DMS53 treated with DMSO at 0.1 percent for 48 hours (cell line): ENCODE measurements around the gene INMT.
A peak's percentile ranks its signal among the peaks of the same experiment; 100 is the strongest.

Source experiments
- DNase-seq: peaks from one replicate; lab custom pipeline; 2025; ENCODE audit not compliant: unreplicated experiment; lab: John Stamatoyannopoulos, UW

Gene INMT

DNA sequence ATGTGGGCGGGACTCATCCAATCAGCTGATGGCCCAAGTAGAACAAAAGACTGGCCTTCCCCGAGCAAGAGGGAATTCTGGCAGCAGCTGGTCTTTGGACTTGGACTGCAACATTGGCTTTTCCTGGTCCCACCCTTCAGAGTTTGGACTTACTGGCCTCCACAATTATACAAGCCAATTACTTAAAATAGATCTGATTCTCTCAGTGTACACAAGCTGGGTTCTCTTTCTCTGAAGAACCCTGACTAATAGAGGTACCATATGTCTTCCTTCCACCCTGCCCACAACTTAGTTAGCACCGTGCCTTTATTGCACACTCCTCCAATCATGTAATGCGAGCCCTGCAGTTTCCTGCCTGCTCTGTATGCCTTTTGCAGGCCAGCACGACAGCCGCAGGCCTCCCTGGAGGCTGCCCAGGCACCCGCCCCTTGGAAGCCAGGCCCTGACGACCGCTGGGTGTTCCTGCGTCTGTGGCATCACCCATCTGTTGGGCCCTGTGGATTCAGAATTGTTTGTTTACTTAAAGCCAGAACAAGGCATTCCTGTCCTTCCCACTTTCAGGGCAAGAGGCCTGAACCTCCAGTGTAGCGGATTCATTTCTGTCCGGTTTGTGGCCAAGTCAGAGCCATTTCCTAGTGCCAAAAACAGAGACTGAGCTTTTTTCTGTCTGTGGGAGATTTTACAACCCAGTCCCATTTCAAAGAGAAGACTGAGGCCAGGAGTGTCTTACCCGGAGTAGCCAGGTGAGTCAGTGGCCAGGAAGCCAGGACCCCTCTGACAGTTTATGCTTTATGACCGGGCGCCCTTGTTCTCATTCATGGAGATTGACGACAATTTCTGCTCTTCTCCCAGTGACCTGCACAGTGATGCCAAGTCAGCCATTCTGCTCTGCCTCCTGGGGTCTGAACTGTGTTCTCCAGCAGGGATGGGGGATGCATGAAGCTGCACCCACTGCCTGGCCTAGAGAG, 968 bp upstream of the INMT start:
- DNase-seq = no peak

DNA sequence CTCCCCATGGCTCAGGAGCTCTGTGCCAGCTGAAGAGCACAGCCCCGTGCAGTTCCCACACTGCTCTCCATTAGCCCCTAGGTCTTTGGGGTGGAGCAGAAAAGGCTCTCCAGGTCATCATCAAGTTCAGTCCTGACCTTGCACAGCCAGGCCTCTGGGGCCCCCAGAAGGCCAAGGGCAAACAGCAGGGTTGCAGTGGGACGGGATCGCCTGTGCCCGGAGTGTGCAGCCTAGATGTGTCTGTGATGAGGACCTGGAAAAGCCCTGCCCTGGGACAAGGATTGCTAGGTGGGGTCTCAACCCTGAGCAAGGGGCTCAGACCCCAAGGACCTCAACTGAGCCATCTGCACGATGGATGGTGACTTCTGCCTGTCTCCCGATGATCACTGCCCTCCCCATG, 549 bp downstream of the INMT start:
- DNase-seq = no peak

DNA sequence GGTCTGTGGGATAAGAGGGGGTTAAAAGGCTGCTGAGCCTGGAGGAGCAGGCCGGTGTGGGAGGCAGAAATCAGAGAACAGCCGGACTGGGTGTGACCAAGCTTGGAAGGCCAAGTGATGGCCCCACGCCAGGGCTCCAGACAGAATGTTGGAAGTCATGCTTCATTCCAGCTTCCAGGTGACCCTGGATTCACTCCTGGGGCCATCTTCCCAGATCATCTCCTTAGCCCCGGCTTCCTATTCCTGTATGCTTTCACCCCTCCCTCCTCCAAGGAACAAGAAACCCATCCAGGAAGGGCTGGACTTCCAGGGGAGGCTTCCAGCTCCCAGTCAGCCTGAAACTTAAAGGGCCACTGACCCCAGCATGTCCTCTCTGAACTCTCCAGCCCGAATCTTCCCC, 1.0 kb downstream of the INMT start:
- DNase-seq = no peak

DNA sequence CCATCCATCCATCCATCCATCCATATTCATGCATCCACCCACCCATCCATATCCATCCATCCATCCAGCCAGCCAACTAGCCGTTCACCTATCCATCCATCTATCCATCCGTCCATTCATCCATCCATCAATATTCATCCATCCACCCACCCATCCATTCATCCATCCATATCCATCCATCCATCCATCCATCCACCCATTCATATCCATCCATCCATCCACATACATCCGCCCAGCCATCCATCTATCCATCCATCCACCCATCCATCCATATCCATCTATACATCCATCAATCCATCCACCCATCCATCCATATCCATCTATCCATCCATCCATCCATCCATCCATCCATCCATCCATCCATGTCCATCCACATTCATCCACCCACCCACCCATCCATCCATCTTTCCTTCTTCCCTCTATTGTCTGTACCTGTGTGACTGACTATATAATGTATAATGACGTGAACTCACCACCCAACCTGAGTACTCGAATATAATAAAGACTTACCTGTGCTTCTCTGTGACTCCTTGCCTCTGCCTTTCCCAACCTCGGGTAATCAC, 2.5 kb downstream of the INMT start:
- no peak for DNase-seq

DNA sequence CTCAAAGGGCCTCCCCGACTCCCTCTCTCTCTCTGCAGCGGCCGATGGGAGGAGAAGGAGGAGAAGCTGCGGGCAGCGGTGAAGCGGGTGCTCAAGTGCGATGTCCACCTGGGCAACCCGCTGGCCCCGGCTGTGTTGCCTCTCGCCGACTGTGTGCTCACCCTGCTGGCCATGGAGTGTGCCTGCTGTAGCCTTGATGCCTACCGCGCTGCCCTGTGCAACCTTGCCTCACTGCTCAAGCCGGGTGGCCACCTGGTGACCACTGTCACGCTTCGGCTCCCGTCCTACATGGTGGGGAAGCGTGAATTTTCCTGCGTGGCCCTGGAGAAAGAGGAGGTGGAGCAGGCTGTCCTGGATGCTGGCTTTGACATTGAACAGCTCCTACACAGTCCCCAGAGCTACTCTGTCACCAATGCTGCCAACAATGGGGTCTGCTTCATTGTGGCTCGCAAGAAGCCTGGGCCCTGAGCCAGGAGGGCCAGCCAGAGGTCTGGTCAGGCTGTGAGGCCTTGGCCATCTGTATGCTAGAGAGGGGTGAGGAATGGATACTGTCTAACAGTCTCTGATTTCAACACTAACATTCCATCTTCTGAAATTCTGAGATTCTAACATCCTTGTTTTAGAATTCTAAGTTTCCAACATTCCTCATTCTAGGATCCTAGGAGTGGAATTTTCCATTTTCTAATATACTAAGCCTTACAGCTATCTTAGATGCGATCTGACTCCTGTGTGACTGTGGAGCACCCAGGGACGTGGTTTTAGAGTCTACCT, 3.6 kb downstream of the INMT start:
- no peak for DNase-seq

DNA sequence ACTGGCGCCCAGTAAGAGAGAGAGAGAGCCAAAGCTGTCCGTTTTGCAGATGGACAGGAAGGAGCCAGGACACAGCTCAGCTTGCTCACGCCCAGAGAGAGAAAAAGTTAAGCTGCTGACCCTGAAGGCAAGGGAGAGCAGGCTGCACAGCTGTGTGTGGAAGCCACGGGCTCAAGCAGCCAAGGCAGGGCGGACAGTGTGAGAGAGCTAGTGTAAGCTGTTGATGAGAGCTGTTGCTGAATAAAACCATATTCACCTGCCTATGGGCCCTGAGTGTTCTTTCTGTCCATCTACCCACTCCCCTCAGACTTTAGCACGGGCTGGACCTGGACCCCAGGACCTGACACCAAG, 5.4 kb downstream of the INMT start:
- DNase-seq = no peak

DNA sequence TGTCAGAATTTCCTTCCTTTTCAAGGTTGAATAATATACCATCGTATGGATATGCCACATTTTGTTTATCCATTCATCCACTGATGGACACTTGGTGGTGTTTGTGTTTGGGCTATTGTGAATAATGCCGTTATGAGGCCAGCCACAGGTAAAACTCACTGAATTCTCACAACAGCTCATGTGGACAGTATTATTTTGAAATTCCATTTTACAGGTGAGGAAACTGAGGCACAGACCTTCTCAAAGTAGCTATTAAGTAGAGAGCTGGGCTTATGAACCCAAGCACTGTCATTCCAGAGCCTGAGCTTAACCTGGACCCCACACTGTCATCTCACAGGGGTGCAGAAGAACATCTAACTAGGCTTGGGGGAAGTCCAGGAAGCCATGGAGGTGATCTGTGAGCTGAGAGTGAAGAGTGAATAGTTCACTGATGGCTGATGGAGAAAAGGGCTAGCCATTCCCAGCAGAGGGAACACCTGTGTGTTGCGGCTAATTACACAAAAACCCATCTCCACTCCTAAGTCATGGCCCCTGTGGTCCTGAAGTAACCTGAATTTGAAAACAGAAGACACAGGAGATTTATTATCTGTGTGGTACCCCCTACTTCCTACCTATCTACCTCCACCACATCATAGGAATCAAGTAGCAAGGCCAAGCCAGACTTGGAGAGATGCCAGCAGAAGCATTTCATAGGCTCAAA, 8.7 kb downstream of the INMT start:
- no peak for DNase-seq

DNA sequence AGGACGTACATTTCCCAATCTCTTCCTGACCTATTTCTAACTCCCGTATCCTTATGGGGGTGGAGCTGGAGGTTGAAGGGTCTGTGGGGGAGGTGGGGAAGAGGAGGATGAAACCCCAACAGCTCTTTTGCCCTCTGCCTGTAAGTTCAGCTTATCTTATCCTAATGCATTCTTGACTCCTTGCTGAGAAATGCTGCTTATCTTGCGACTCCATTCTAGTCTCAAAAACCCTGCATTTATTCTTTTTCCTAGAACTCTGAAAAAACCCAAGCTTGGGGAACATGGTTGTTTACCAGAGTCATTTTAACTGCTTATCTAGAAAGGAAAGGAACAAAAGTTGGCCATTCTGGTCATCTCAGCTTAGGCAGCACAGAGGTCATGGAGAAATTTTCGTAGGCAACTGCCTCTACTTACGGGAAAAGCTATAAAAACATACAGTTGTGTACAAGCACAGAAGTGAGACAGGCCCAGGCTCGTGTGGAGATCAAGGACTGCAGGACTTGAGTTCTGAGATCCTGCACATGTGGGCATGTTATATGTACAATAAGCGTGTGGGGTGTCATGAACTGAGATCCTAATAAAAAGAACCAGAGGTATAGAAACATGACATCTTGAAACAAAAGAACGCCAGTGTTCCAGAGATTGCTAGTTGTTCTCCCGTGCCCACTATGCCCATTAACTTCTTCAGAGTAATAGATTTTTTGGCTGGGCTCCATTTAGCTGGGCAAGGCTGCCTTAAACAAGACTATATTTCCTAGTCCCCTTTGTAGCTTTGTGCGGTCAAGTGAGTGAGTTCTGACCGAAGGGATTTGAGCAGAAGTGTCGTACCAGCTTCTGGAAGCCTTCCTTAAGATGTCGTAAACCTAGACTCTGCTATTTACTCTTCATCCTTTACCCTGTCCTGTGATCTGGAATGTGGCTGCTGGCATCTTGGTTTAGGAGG, 9.6 kb downstream of the INMT start:
- no peak for DNase-seq

DNA sequence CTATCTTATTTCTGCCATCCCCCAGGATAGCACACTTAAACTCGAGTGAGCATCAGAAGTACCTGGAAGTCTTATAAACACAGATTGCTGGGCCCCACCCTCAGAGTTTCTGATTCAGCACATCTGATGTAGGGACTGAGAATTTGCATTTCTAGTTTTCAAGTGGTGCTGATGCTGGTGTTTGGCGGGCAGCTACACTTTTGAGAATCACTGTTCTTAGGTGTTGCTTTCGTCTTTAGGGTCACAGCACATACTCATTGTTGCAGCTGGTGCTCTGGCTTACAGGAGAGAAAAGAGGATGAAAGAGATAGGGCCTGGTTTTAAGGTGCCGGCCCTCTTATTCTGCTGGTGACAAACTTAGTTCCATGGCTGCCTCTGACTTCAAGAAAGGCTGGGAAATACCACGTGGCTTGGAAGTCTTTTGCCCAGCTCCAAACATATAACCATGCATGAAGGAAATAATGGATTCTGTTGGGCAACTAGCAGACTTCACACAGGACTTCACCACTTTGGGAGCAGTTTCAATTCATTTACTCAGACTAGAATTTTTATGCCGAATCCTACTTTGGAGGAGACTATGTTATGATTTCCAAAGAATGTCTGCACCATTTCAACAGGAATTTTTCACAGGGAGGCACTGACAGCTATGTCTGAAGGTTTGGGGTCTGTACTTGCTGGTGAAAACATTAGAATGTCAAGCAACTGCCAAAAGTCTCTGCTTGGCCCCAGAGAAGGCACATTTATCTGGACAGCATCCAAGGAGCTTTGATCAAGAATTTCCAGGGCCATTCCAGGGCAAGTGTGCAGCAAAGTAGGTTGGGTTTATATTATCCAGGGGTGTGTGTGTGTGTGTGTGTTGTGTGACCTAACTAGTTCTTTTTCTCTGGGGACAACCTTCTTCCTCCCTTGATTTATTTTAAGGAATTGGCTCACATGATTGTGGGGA, 12.4 kb downstream of the INMT start:
- no peak for DNase-seq

DNA sequence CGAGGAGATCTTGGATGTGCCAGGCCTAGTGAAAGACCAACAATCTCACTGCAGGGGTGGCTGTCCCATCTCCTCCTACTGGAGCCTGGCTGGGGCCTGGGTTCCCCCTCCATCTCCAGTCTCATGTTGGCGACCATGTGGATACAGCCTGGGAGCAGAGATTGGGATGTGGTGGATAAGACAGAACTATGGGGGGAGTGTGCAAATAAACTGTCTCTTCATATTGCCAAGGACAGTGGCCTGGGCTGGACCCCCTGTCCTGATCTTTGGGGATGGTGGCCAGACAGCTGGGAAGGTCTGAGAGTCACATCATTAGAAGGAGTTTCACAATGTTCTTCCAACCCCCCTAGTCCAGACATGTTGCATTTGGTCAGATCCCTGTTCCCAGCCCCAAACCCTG, 13.5 kb downstream of the INMT start:
- DNase-seq = no peak

DNA sequence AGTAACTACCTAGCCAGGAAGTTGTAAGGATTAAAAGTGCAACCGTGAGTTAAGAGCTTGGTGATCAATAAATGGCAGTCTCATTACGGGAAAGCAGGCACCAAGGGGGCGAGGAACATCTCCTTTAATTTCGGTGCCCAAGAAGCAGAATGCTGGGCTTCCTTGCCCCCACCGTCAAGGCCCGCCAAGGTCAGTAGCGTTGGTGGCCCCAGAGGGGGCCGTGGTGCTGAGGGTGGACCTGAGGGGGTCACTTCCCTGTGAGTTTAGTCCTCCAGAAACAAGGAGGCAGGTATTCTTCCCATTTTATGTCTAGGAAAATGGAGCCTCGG, 18.9 kb downstream of the INMT start:
- DNase-seq = no peak

DNA sequence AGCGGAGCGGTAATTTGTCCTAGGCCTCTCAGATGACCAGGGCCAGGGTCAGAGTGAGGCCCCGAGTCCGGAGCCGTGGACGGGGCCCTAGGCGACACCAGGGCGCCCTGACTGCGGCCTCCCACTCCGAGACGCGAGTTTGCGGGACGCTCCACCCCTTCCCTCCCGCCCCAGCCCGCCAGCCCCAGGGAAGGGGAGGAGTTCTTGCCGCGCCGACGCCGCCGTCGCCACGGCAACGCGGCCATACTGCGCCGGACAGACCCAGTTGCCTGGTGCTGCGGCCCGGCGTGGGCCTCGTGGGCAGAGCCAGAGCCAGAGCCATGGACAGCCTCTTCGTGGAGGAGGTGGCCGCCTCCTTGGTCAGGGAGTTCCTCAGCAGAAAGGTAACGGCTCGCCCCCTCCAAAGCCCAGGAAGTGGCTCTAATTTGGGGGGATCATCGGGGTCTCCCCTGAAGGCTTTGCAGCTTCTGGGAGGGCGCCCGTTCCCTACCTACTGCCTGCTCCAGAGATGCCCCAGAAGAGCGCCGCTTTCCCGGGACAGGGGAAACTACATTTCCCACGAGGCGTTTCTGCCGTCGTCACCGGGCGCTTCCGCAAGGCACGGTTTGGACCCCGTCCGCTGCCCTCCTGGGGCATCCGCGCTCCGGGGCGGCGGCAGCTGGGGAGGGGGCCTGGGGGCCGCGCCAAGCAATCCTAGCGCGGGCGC, 19.4 kb downstream of the INMT start, which contains the start of gene MINDY4:
MINDY4 (plus strand) TSS at position 244 of the 706 bp plus-strand sequence; CDS start at position 321, 77 bp downstream.
- peak; percentile 77 for DNase-seq

DNA sequence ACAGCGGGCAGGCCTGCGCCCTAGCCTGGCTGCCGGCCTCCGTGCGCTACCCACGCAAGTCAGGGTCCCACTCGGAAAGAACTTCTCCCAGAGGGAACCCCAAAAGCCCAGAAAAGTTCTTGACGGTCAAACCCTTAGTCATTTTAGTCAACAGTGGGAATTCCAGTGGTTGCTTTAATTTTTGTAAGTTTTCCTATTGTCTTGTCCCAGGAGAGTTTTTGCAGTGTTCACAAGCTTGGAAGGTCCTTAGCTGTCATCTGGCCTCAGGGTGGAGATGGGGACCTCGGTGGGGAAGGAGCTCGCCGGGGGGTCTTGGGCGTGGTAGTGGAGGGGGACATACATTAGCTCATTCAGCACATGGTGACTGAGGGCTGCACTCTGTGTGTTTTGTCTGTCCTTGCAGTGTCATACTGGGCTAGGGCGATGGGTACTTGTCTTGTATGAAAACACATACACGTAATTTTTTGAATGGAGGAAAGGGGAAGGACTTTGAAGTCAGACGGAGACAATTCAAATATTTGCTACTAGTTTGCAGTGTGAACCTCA, 20.0 kb downstream of the INMT start:
- peak; percentile 21 for DNase-seq

DNA sequence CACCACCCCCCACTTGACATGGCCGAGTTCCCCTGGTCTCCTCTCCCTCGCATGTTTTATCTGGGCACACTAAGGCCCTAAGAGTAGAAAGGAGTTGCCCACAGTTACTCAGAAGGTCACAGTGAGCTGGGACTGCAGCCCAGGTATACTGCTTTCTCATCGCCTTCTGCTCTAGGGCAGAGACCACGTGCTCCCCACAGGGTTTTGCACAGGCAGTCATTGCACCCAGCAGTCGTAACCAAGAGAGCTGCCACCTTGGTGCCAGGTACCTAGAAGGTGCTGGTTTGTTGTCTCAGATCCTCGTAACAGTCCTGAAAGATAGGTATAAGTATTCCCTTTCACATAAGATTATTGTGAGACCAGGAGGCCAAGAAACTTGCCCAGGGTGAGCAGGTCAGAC, 21.0 kb downstream of the INMT start:
- no peak for DNase-seq

DNA sequence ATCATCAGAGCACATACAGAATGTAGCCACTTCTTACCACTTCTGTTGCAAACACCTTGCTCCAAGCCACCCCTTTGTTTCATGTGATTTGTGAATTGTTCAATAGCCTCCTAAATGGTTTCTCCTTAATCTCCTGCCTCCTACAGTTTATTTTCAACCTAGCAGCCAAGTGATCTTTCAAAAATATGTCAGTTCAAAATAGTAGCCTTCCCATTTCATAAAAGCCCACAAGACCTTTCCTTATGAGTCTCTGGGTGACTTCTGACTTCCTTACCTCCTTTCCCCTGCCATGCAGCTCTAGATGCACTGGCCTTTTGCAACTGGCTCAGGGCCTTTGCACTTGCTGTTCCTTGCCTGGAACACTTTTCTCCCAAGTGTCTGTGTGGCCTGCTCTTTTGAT, 24.1 kb downstream of the INMT start:
- DNase-seq = no peak

DNA sequence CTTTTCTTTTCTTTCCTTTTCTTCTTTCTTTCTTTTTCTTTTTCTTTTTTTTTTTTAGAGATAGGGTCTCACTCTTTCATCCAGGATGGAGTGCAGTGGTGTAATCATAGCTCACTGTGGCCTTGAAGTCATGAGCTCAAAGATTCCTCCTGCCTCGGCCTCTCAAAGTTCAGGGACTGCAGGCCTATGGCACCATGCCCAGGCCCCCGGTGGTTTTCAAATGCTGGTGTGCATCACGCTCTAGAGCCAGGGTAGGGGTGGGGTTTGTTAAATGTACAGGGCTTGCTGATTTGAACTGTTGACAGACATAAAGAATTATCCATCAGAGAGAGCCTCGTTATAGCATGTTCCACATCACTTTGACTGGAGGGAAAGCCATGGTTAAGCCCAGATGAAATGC, 25.0 kb downstream of the INMT start:
- DNase-seq = no peak

DNA sequence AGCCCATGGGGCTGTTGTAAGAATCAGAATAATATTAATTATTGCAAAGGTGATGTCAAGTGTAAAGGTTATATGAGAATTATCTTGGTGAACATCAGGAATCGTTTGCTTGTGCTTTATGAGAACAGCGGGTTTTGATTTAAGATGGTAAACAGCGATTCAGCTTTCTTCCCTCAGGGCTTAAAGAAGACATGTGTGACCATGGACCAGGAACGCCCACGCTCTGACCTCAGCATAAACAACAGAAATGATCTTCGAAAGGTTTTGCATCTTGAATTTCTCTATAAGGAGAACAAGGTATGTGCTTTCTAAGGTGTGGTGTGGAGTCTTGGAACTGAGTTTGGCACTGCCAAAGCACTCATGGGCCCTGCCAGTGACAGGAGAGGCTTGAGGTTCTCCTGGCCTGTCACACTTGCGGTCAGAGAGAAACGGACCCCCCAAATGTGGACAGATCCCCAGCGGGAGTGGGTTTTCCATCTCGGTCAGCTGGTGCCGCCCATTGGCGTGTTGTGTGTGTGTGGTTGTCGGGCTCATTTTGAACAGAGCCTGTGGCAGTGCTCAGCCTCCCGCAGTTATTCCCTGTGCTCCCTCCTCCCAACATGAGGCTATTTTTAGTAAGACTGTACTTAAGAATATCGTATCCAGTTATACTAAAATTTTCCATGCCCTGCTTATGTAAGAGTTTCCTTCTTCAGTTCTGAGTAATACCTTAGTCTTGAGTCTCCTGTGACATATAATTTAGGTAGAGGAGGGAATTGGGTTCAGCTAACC, 26.5 kb downstream of the INMT start:
- DNase-seq = no peak

DNA sequence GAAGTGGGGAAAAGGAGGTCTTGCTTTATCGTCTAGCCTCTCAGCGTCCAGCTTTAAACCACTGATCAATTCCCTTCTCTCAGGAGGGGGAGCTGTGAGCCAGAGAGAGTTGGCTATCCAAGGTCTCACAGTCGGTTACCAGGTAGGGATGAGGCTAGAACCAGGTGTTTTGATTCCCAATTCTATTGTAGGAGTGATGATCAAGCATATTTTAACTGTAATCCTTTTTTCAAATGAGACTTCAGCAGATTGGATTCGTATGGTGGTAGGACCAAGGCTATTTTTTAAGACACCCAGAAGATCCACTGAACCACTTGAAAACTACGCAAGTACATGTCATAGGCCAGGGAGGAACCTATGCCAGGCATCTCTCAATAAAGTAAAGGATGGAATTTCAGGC, 27.6 kb downstream of the INMT start:
- no peak for DNase-seq
